Measurements from ENCODE around the gene GAPVD1. TPM values are rescaled to one million over a fixed set of nuclear protein-coding genes. Genes with fewer than 3 reads are reported as not detected.

The GAPVD1 gene
- total and polyA plus RNA-seq, 2 of the 8 experiments (the other 6 are each of a cell fraction or from before 2014, with no cell fraction given): 5.5 to 40.5 TPM

DNA sequence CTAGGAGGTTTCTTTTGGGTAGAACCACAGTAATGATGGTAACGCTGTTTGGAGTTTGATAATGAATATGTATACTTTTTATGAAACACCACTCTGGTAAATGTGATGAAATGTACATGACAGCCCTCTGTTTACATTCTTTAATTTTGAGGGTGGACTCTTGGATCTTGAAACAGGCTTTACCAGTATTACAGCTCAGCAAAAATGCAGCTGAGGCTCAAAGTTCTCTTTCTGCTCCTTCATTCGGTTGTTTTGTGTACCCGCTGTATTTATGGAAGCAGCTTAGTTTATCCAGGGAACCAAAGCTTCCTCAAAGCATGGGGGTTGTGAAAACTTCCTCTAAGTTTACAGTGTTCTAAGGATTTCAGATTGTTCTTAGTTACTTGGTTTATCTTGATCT, 11.1 kb downstream of the GAPVD1 start:
- H4K8ac ChIP-seq (ENCODE audit: extremely low read depth, insufficient read depth, low read length): no peak overlapping the region
- H2AFZ ChIP-seq (ENCODE audit: low read length): no peak overlapping the region
- CTCF ChIA-PET (ENCODE audit: partially characterized antibody): interaction anchor here (1.1 to 1.3 kb wide), 2 partner anchors 16 to 23 kb away, joined by 3 read pairs; no protein-coding TSS in a partner anchor
- H2BK5ac ChIP-seq (ENCODE audit: low read depth, low read length): no peak overlapping the region
- POLR2A ChIA-PET (ENCODE audit: partially characterized antibody): interaction anchor here (0.9 kb wide), 1 partner anchor 30 kb away, joined by 3 read pairs; no protein-coding TSS in a partner anchor
- H3K4me3 ChIP-seq (ENCODE audit: extremely low read depth in 1 of 4, insufficient read depth in 2 of 4, low read depth in 3 of 4, low read length in 4 of 4): no peak overlapping the region; a peak in 1 of 8 replicates
- TF ChIP-seq KDM1A (IDR thresholded peaks at IDR 0.05; ENCODE audit: borderline replicate concordance, low read length) (no peak), CTBP2 (IDR thresholded peaks at IDR 0.05; ENCODE audit: borderline replicate concordance, insufficient read depth, insufficient read length, low read length) (no peak), SIN3A (conservative IDR thresholded peaks at IDR 0.05 in 1 of 2, IDR thresholded peaks at IDR 0.05 in 1 of 2; ENCODE audit: low read depth in 1 of 2, low read length in 2 of 2) (no peak), HDAC2 (IDR thresholded peaks at IDR 0.05; ENCODE audit: borderline replicate concordance in 1 of 2, low read depth in 2 of 2, low read length in 2 of 2) (no peak), TEAD4 (IDR thresholded peaks at IDR 0.05; ENCODE audit: low read depth, low read length) (no peak), TAF1 (IDR thresholded peaks at IDR 0.05; ENCODE audit: low read depth, low read length) (no peak), SUZ12 (IDR thresholded peaks at IDR 0.05; ENCODE audit: low read length) (no peak), CHD2 (IDR thresholded peaks at IDR 0.05; ENCODE audit: low read length) (no peak), JUND (IDR thresholded peaks at IDR 0.05; ENCODE audit: low read length) (no peak), FOSL1 (IDR thresholded peaks at IDR 0.05; ENCODE audit: insufficient read depth, low read depth, low read length) (no peak), SP1 (IDR thresholded peaks at IDR 0.05; ENCODE audit: low read depth, low read length) (no peak), SAP30 (IDR thresholded peaks at IDR 0.05; ENCODE audit: insufficient read depth, insufficient replicate concordance, low read length) (no peak), KDM4A (IDR thresholded peaks at IDR 0.05; ENCODE audit: low read depth, low read length, severe bottlenecking) (no peak)
- no peak overlapping the region for H2BK120ac ChIP-seq (replicated peaks; ENCODE audit: low read depth, low read length)
- no peaks in the 10 kb centered on the region for H3K9me3 ChIP-seq (ENCODE audit: insufficient read depth in 2 of 2, low read depth in 1 of 2, low read length in 1 of 2)
- H3K9ac ChIP-seq (replicated peaks in 1 of 4; ENCODE audit: extremely low read depth in 1 of 4, low read depth in 3 of 4, low read length in 3 of 4): no peak overlapping the region
- H3K36me3 ChIP-seq (ENCODE audit: control insufficient read depth in 2 of 4, insufficient read depth in 4 of 4, low read length in 3 of 4): no peaks in the 10 kb centered on the region
- peak overlapping the region; percentile 6; the same call in 1 of the 2 replicates for H3K18ac ChIP-seq (ENCODE audit: extremely low read depth, low read length)
- no peak overlapping the region for H3K4ac ChIP-seq (replicated peaks; ENCODE audit: insufficient read length, low read depth, low read length)
- no peak overlapping the region for H2BK15ac ChIP-seq (ENCODE audit: low read length)
- no peak overlapping the region for H4K91ac ChIP-seq (replicated peaks; ENCODE audit: insufficient read length, low read length)
- 95% methylated on average over 3 of the region's 3 CpGs; no CpG with 5 or more reads in 1 of the 2 experiments for WGBS, 2 experiments (ENCODE audit: extremely low coverage in 1 of 2, insufficient coverage in 1 of 2, insufficient read length in 1 of 2, insufficient replicate concordance in 2 of 2, low coverage in 1 of 2, low lambda C conversion rate in 2 of 2, missing lambda C conversion rate in 1 of 2)
- no peaks in the 10 kb centered on the region for H3K27me3 ChIP-seq (replicated peaks in 1 of 4; ENCODE audit: control insufficient read depth in 3 of 4, extremely low read depth in 1 of 4, insufficient read depth in 3 of 4, low read length in 3 of 4)
- peaks cover 0 to 68% of the 10 kb centered on the region in 2 experiments; a peak in 2 of 4 replicates for H3K79me2 ChIP-seq (ENCODE audit: control insufficient read depth in 1 of 2, insufficient read depth in 2 of 2, low read length in 2 of 2)
- no peak overlapping the region for H3K23ac ChIP-seq (ENCODE audit: insufficient read length)
- DNase-seq (ENCODE audit: low read depth in 1 of 2, low spot score in 2 of 2) (no peak), FAIRE-seq (no peak)
- peaks cover 0 to 7% (median 2%) of the 10 kb centered on the region in 4 experiments; a peak in 3 of 7 replicates for H3K4me1 ChIP-seq (replicated peaks in 1 of 4; ENCODE audit: control insufficient read depth in 3 of 4, insufficient read depth in 4 of 4, low read length in 3 of 4)
- no peak overlapping the region for H3K14ac ChIP-seq (ENCODE audit: insufficient read length)
- no peaks in the 10 kb centered on the region for H4K20me1 ChIP-seq (replicated peaks in 1 of 2; ENCODE audit: control insufficient read depth in 1 of 2, insufficient read depth in 2 of 2, low read length in 2 of 2)
- H3K79me1 ChIP-seq (ENCODE audit: low read depth, low read length): peaks cover 7% of the 10 kb centered on the region
- H4K5ac ChIP-seq (ENCODE audit: insufficient read length, low read depth, low read length): peak overlapping the region; percentile 19
- no peak overlapping the region for H3K4me2 ChIP-seq (ENCODE audit: insufficient read depth in 1 of 2, low read depth in 2 of 2, low read length in 2 of 2)
- H2BK20ac ChIP-seq (ENCODE audit: low read length): no peak overlapping the region
- no peak overlapping the region for H3K56ac ChIP-seq (replicated peaks; ENCODE audit: insufficient read length, low read depth, low read length)
- H3K23me2 ChIP-seq (ENCODE audit: low read depth, low read length): no peaks in the 10 kb centered on the region
- no peak overlapping the region for H2BK12ac ChIP-seq (ENCODE audit: low read depth, low read length)
- no peak overlapping the region for H2AK5ac ChIP-seq (ENCODE audit: low read depth, low read length)
- no peak overlapping the region for H3K27ac ChIP-seq (ENCODE audit: low read depth, low read length)
